ENCODE measurements around the gene SURF2.
A peak's percentile ranks its signal among the peaks of the same experiment; 100 is the strongest.
"Not testable (repeated sequence)": the region's sequence is repeated elsewhere in the genome, so short reads cannot be mapped to it uniquely, and the experiment has no call there.

Gene SURF2

GRCh38 chr9:133371261-133371711 lies 14.9 kb downstream of the SURF2 start:
- no peak overlapping the region for H3K4me3 ChIP-seq (ENCODE audit: low read length)
- no peak for DNase-seq (ENCODE audit: low read depth)
- no peak for TF ChIP-seq CTCF (conservative IDR thresholded peaks at IDR 0.05; ENCODE audit: low read length)

- no peak for DNase-seq (ENCODE audit: low read depth)
- TF ChIP-seq CTCF (conservative IDR thresholded peaks at IDR 0.05; ENCODE audit: low read length) = no peak
- no peak overlapping the region; the same call in 1 of the 2 replicates for H3K4me3 ChIP-seq (ENCODE audit: low read length)
Measured at GRCh38 chr9:133372144-133372543, 15.8 kb downstream of the SURF2 start.

DNA sequence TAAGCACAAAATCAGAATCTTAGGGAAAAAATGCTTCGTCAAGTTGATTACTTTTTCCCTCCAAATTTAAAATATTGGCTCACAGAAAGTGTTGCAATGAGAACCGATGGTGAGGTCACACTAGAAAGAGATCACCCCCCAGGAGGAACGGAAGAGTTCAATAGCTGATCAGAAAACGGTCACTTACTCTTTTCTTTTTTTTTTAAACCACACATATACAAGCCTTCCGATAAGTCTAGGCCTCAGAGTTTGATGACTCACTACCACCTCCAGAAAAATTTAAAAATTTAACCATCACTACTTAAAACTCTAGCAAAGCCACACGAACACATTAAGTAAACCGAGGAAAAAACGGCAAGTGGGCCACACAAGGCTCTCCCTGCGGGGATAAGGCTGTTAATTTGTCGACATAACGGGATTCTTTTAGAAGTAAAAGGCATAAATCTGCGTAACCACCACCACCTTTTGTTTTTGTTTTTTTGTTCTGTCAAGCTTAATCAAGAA lies 18.3 kb downstream of the SURF2 start:
- H3K4me3 ChIP-seq (ENCODE audit: low read length) = peak overlapping the region; percentile 76
- no peak for TF ChIP-seq CTCF (conservative IDR thresholded peaks at IDR 0.05; ENCODE audit: low read length)
- peak; percentile 69 for DNase-seq (ENCODE audit: low read depth)

DNA sequence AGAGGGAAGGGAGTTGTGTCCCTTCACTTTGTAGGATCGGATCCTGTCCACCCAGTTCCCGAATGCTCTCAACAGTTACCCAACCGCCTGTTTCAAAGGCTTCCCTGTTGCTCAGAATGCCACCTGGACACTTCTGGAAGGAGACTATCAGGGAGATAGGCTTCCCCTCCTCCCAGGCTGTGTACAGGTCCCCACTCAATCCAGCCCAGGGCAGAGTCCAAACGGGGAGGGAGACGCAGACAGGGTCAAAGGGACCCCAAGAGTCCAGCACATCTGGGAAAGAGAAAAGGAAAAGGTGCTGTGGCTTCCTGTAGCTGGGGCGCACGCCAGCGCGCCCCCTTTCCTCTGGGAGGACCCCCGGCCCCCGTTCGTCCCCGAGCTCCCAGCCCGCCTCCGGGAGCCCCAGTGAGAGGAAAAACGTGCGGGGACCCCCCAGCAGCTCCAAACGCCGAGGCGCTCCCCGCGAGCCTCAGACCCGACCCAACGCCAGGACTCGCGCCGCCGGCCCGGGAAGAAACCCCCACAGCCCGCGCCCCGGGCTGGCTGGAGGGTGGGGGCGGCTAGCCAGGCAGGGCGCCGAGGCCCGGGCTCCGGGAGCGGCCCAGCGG lies 18.9 kb downstream of the SURF2 start:
- TF ChIP-seq CTCF (conservative IDR thresholded peaks at IDR 0.05; ENCODE audit: low read length) = 0 out of 2 replicates have a peak, but pooled peaks have one; percentile 4
- H3K4me3 ChIP-seq (ENCODE audit: low read length) = peak overlapping the region; percentile 76
- DNase-seq (ENCODE audit: low read depth) = peak; percentile 40

- DNase-seq (ENCODE audit: low read depth) = peak; percentile 97
- H3K4me3 ChIP-seq (ENCODE audit: low read length) = peak within 1 kb of the TSS; percentile 76
- no peak for TF ChIP-seq CTCF (conservative IDR thresholded peaks at IDR 0.05; ENCODE audit: low read length)
Measured at GRCh38 chr9:133375724-133376654, 19.6 kb downstream of the SURF2 start, which contains the start of the genes STKLD1 and SURF4. TSS of gene STKLD1 (plus strand) at chr9:133376366. CDS start at chr9:133376474, 108 bp downstream. TSS of gene SURF4 (minus strand) at chr9:133376060. CDS start at chr9:133375969, 91 bp downstream.

DNA sequence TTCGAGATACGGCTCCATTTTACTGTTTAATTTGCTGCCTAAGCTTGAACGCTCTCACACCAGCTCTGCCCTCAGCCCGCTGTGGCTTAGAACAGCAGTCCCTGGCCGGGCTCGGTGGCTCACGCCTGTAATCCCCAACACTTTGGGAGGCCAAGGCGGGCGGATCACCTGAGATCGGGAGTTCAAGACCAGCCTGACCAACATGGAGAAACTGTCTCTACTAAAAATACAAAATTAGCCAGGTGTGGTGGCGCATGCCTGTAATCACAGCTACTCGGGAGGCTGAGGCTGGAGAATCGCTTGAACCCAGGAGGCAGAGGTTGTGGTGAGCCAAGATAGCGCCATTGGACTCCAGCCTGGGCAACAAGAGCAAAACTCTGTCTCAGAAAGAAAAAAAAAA lies 20.9 kb downstream of the SURF2 start:
- DNase-seq (ENCODE audit: low read depth); H3K4me3 ChIP-seq (ENCODE audit: low read length): not testable (repeated sequence)

DNA sequence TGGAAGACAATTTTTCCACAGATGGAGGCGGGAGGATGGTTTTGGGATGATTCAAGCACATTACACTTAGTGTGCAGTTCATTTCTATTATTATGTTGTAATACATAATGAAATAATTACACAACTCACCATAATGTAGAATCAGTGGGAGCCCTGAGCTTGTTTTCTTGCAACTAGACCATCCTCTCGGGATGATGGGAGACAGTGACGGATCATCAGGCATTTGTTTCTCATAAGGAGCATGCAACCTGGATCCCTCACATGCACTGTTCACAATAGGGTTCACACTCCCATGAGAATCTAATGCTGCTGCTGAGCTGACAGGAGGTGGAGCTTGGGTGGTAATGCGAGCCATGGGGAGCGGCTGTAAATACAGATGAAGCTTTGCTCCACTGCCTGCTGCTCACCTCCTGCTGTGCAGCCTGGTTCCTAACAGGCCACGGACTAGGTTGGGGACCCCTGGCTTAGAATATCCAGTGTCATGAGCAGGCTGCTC lies 21.4 kb downstream of the SURF2 start:
- no peak overlapping the region for H3K4me3 ChIP-seq (ENCODE audit: low read length)

More for the DNA sequence above, 21.4 kb downstream of the SURF2 start:
- peak; percentile 92 for DNase-seq (ENCODE audit: low read depth)
- no peak for TF ChIP-seq CTCF (conservative IDR thresholded peaks at IDR 0.05; ENCODE audit: low read length)

All from AG10803 (cell line).